HepG2 (cell line): ENCODE data around the gene C2orf15. TPM values are rescaled to one million over a fixed set of nuclear protein-coding genes. Genes with fewer than 3 reads are reported as not detected.

Source experiments
- ARNT2 ChIP-seq: sonication (generic); formaldehyde crosslinking; IDR thresholded peaks from 2 replicates; pipeline ENCODE4 v1.8.0; 2022; ENCODE audit warnings: mild to moderate bottlenecking, low read depth, missing genetic modification reagents, moderate library complexity
- BATF2 ChIP-seq: sonication (generic); formaldehyde crosslinking; IDR thresholded peaks from 2 replicates; pipeline ENCODE4 v1.8.0; 2022; ENCODE audit warnings: mild to moderate bottlenecking, missing genetic modification reagents, moderate library complexity
- GMEB1 ChIP-seq: sonication (generic); formaldehyde crosslinking; IDR thresholded peaks from 2 replicates; pipeline ENCODE4 v1.5.1; 2020; ENCODE audit warnings: missing genetic modification reagents, mild to moderate bottlenecking, borderline replicate concordance
- NFE2 ChIP-seq: sonication (generic); formaldehyde crosslinking; IDR thresholded peaks from 2 replicates; pipeline ENCODE4 v1.4.0; 2020; ENCODE audit warnings: missing genetic modification reagents
- PATZ1 ChIP-seq: sonication (generic); formaldehyde crosslinking; IDR thresholded peaks from 2 replicates; pipeline ENCODE4 v1.4.0; 2020; ENCODE audit warnings: missing genetic modification reagents
- PCBP1 ChIP-seq: fragments of 200-400 bp; formaldehyde crosslinking; IDR thresholded peaks from 2 replicates; pipeline ENCODE4 v1.6.1; 2017; ENCODE audit warnings: mild to moderate bottlenecking, low read depth, low read length, borderline replicate concordance
- RARA ChIP-seq: IDR thresholded peaks from 2 replicates; pipeline ENCODE4 v1.6.1; 2016; ENCODE audit warnings: missing genetic modification reagents, missing compliant biosample characterization
- REXO4 ChIP-seq: sonication (generic); formaldehyde crosslinking; IDR thresholded peaks from 2 replicates; pipeline ENCODE4 v1.8.0; 2022; ENCODE audit warnings: missing genetic modification reagents, mild to moderate bottlenecking, borderline replicate concordance
- SP5 ChIP-seq: IDR thresholded peaks from 2 replicates; pipeline ENCODE4 v1.6.1; 2016; ENCODE audit warnings: low read depth, borderline replicate concordance
- TCF7 ChIP-seq: sonication (generic); IDR thresholded peaks from 2 replicates; pipeline ENCODE4 v1.6.1; 2016; ENCODE audit warnings: antibody characterized with exemption, low read depth
- THAP8 ChIP-seq: sonication (generic); formaldehyde crosslinking; IDR thresholded peaks from 2 replicates; pipeline ENCODE4 v1.5.1; 2020; ENCODE audit warnings: missing genetic modification reagents, mild to moderate bottlenecking, borderline replicate concordance
- YEATS2 ChIP-seq: sonication (generic); formaldehyde crosslinking; IDR thresholded peaks from 2 replicates; pipeline ENCODE4 v1.4.0; 2020; ENCODE audit warnings: missing genetic modification reagents, borderline replicate concordance
- ZBTB7B ChIP-seq: sonication (generic); formaldehyde crosslinking; IDR thresholded peaks from 2 replicates; pipeline ENCODE4 v1.4.0; 2020; ENCODE audit warnings: missing genetic modification reagents
- ZNF331 ChIP-seq: sonication (generic); formaldehyde crosslinking; IDR thresholded peaks from 2 replicates; pipeline ENCODE4 v1.4.0; 2020; ENCODE audit warnings: missing genetic modification reagents
- ZNF44 ChIP-seq: sonication (generic); formaldehyde crosslinking; IDR thresholded peaks from 2 replicates; pipeline ENCODE4 v1.5.1; 2020; ENCODE audit warnings: mild to moderate bottlenecking, missing genetic modification reagents
- ZNF589 ChIP-seq: sonication (generic); formaldehyde crosslinking; conservative IDR thresholded peaks from 2 replicates; pipeline ENCODE4 v1.8.0; 2022; ENCODE audit warnings: mild to moderate bottlenecking, moderate library complexity, missing genetic modification reagents
- ZNF704 ChIP-seq: sonication (generic); formaldehyde crosslinking; IDR thresholded peaks from 2 replicates; pipeline ENCODE4 v1.8.1; 2023; ENCODE audit warnings: mild to moderate bottlenecking, inconsistent platforms, moderate library complexity, missing genetic modification reagents, borderline replicate concordance
- ZNF724P ChIP-seq: sonication (generic); formaldehyde crosslinking; IDR thresholded peaks from 2 replicates; pipeline ENCODE4 v1.8.0; 2022; ENCODE audit warnings: missing genetic modification reagents, borderline replicate concordance
- ZNF800 ChIP-seq: sonication (generic); formaldehyde crosslinking; IDR thresholded peaks from 2 replicates; pipeline ENCODE4 v1.4.0; 2020; ENCODE audit warnings: missing genetic modification reagents
- ZSCAN25 ChIP-seq: sonication (generic); formaldehyde crosslinking; IDR thresholded peaks from 2 replicates; pipeline ENCODE4 v1.8.0; 2022; ENCODE audit warnings: mild to moderate bottlenecking, missing genetic modification reagents
- ZSCAN5A ChIP-seq: sonication (generic); formaldehyde crosslinking; IDR thresholded peaks from 2 replicates; pipeline ENCODE4 v1.8.0; 2022; ENCODE audit warnings: mild to moderate bottlenecking, missing genetic modification reagents, borderline replicate concordance
- polyA plus RNA-seq, 8 experiments: library from polyadenylated mRNA; depleted of rRNA in 3 of 8; stranded (reverse) in 7 of 8; unstranded in 1 of 8; fragments of >200 nt; fragmentation: Illumina TruSeq in 4 of 8; extraction: Trizol in 4 of 8; gene quantifications; 2 replicates each; pipeline versions ENCODE4 v1.2.1 to v1.2.3, GENCODE V29; 2011 to 2016; ENCODE audit warnings: low read depth in 4 of 8, missing spikeins in 1 of 8, mixed read lengths in 1 of 8; ENCODE audit not compliant: insufficient read depth in 1 of 8
- total RNA-seq, 5 experiments: library from RNA; depleted of rRNA; stranded (reverse); fragments of >200 nt; fragmentation: Illumina TruSeq; extraction: Trizol; gene quantifications; 2 replicates each; pipeline ENCODE4 v1.2.3, GENCODE V29; 2016; ENCODE audit warnings: low read depth in 1 of 5

Gene C2orf15
- total and polyA plus RNA-seq, 2 of the 13 experiments (the other 11 are each of a cell fraction or from before 2014, with no cell fraction given), result 5.5 to 8.3 TPM

- no peak for TF ChIP-seq GMEB1
- TF ChIP-seq ZSCAN25, result no peak
- peak; percentile 92 for TF ChIP-seq PATZ1 (CRISPR knock-in tag)
- no peak for TF ChIP-seq THAP8 (CRISPR knock-in tag)
- TF ChIP-seq PCBP1, result no peak
- TF ChIP-seq SP5 (CRISPR knock-in tag), result no peak
- no peak for TF ChIP-seq ZNF704 (CRISPR knock-in tag)
- TF ChIP-seq BATF2 (CRISPR knock-in tag), result no peak
- 0 out of 2 replicates have a peak, but pooled peaks have one; percentile 40 for TF ChIP-seq ARNT2 (CRISPR knock-in tag)
- TF ChIP-seq ZNF724P, result no peak
- TF ChIP-seq ZNF589, result no peak
- TF ChIP-seq YEATS2 (CRISPR knock-in tag), result no peak
- TF ChIP-seq REXO4 (CRISPR knock-in tag), result no peak
- peak; percentile 56 for TF ChIP-seq ZNF331 (CRISPR knock-in tag)
- TF ChIP-seq ZNF800 (CRISPR knock-in tag), result no peak
- TF ChIP-seq NFE2, result no peak
- no peak for TF ChIP-seq ZSCAN5A (CRISPR knock-in tag)
- no peak for TF ChIP-seq ZBTB7B (CRISPR knock-in tag)
- TF ChIP-seq ZNF44, result no peak
- TF ChIP-seq RARA (CRISPR knock-in tag), result 0 out of 2 replicates have a peak, but pooled peaks have one; percentile 8
- TF ChIP-seq TCF7, result no peak
These were observed 41.5 kb downstream of the C2orf15 start (continued) for GRCh38 chr2:99183025-99183424.
